Endometrium (tissue), 2 donors: ENCODE measurements around the gene ATP5ME.
"Not testable (repeated sequence)": the region's sequence is repeated elsewhere in the genome, so short reads cannot be mapped to it uniquely, and the experiment has no call there.

Experiments
- FAIRE-seq: peaks from 2 replicates; lab custom pipeline; 2012; peaks lifted over from hg19 to GRCh38; lab: Jason Lieb, UNC
- donor health status: control.
- donor health status: control.

The ATP5ME gene

DNA sequence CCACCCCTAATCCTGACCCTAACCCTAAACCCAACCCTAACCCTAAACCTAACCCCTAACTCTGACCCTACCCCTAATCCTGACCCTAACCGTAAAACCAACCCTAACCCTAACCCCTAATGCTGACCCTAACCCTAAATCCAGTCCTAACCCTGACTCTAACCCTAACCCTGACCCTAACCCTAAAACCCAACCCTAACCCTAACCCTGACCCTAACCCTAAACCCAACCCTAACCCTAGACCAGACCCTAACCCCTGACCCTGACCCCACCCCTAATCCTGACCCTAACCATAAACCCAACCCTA is 30.8 kb upstream of the ATP5ME start:
- FAIRE-seq: no peak

DNA sequence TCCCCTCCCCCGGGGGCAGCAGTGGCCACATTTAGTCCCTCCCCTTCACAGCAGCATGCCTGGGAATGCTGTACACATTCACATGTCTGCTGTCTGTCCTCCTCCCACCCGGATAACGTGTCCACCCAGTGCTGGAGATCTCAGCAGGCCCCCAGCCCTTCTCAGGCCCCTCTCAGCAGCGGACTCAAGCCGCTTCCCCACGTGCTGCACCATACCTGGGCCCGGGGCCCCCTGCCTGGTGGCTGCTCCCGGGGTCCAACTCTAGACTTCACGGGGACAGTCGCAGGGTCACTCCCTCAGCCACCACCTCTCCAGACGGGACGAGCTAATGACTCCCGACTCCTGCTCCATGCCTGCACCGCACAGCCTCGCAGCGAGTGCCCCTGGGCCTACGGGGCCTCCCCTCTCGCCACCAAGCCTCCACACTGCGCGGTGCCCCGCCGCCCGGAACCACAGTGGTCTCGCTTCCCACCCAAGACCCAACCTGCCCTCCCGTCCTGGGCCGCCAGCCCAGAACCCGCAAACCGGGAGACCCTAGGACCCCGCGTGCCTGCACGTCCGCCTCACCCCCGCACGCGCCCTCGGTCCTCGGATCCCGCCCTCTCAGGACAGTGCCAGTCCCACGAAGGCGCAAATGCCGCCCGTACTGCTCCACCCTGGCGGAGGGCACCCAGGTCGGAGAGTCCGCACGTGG is 30.3 kb upstream of the ATP5ME start:
- no peak for FAIRE-seq

DNA sequence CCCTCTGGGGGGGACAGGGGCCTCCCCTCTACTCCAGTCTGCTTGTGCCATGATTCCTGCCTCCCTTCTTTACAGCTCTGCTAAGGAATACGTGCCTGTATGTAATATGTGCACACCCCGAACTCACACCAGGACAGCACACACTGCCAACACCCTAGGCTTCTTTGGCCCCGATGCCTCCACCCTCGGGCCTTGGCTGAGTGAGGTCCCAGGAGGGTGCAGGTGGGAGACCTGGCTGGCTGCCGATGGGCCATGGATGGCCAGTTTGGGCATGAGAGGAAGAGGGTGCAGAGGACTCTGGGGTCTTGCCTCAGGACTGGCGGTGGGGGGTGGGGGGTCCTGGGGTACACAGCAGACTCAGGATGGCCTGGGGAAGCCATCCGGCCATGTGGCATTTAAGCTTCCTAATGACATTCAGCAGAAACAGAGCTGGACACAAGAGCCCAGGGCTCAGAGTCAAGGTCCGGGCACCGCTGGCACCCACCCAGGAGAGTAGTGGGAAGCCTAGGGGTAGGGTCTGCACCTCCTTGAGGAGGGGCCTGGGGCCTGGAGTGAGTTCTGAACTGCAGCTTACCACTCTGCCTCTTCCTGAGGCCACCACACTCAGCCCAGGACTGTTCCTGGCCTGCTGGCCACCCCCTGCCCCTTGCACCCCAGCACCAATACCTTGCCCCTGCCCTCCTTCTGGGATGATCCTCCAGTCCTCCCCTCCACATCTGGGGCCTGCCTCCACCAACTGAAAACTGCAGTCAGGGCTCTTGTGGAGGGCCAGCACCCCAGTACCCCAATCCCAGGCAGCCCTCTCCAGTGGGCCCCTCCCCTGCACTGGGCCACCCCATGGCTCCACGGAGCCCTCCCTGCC is 29.5 kb upstream of the ATP5ME start:
- no peak for FAIRE-seq

DNA sequence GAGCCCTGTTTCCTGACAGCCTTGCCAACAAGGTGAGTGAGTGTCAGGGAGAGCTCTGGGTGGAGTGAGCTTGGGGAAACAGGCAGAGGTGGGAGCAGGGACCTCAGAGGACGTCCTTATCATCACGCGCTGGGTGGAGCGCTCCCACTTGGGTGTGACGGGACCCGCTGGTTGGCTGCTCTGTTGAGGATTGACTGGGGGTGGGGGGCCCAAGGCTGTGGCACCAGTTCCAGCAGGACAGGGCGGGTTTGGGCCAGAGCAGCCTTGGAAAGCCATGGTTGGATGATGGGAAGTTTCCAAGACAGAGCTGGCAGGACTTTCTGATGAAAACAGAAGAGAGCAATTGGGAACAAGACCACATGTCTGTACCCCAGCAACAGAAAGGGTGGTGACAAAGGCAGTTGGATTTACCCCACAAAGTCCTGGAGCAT is 28.6 kb upstream of the ATP5ME start:
- no peak for FAIRE-seq

DNA sequence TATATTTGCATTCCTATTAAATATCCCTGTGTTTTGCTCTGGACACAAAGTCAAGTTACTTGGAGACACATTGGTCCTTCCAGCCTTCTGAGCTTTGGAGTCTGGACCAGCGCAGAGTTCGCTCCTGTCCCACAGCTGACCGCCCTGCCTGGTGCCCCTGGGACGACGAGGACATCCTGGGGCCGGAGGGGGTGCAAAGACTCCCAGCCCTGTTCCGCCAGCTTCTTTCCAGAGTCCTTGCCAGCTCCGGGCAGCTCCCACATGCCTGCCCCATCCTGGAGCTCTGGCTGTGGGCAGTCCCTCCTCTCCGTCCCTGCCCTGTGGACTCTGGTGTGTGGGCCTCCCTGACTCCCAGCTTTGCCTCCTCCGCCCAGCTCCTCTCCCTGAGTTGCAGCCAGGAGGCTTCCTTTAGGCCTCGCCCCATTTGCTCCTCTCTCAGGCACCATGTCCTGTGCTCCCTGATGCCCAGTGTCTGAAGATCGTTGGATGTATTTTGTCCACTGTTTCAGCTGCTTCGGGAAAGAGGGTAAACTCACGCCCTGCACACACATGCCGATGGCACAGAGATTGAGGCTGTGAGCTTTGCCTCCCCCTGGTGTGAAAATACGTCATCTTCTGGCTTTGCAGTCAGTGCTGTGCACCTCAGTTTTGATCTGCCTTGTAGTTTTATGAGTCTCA is 26.6 kb upstream of the ATP5ME start:
- FAIRE-seq: no peak

DNA sequence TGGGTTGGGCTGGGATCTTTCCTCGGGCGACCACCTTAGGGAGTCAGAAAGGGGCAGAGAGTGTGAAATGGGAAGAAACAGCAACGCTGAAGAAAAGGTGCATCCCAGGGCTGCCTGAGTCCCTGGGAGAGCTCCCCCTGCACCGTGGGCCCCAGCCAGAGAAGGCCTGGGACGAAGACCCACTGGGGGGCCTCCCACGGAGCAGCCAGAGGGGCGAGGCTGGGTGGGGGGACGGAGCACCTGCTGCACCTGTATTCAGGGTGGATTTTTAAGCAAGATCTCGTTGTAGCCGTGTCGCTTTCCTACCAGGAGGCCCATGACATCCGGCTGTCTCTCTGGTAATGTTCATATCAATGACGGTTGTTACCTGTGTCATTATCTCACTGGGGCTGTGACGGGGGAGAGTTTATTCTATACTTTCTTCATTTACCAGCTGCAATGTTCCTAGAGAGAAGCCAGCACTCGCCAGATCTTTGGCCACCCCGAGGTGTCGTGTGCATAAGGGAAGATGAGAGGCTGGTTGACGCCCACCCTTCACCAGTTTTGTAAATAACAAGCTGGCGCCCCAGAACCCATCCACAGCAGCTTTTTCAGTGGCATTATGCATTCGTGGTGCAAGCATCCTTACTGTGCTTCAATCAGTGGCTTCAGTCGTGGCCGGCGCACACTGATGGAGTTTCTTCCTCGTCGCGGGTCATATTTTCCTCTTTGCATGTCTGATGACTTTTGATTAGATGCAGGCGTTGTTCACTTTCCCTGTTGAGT is 25.9 kb upstream of the ATP5ME start:
- FAIRE-seq: no peak

DNA sequence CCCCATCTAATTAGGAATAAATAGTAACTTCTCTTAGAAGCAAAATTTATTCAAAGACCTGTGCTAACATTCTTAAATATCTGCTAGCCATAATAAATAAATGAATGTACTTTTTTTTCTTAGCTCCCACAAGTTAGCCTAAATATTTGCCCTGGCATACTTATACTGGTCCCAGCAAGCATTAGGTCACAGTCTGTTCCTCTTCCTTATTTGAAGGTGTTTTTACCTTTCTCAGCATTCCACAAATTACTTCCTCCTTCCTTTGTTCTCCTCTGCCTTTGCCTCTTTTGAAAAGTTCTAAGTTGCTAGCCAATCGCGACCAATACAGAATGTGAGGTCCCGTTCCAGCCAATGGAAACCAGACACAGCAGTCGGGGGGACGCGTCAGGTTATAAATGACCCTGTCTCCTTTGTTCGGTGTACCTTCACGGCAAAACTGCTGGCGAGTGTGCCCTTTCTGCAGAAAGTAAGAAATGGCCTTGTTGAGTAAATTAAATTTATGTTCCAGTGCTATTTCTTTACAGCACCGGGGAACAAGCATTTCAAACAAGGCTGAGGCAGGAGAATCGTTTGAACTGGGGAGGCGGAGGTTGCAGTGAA is 20.4 kb upstream of the ATP5ME start:
- not testable (repeated sequence) for FAIRE-seq

DNA sequence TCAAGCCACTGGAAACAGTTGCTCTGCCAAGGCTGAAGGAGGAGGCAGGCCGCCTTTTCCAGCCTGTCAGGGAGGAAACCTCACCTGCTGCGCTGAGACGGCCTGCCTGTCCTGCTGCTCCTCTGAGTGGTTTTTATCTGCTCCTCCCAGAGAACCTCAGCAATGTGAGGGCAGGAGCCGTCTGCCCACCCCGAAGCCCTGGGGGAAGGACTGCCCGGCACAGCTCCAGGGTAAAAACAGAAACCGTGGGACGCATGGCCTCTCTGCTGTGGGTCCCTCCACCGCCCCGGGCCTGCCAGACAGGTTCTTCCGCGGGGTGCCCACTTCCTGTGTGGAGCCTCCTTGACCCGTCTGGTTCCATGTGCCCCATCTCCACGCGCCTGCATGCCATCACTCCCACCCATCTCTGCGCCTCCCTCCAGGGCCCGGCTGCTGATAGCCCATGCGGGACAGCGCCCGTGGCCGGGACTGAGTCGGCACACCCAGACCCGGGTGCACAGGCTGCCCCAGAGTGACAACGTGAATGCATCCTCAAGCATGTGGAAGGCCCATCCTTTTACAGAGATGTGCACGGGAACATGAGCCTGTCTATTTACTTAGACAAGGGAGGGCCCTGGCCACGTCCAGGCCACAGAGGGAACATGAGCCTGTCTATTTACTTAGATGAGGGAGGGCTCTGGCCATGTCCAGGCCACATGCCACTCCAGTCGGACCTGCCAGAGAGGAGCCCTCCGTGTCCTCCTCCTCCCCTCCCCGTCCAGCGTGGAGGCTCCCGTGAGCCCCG is 18.9 kb upstream of the ATP5ME start:
- no peak for FAIRE-seq

DNA sequence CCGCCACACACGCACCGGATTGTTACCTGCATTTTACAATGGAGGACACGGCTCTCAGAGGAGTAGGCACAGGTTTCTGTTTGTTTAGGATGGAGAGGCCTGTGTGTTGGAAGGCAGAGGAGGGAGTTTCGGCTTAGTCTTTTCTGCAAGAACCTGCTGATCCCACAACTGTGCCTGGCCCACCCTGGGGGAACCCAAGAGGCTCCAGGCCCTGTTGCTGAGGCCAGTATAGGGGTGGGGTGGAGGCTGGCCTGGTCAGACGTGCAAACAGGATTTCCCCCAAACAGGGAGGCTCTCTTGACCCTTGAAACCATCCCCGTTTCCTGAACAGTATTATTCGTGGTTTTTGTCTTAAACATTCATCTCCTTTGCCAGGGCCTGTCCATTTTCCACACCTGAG is 15.6 kb upstream of the ATP5ME start:
- FAIRE-seq: no peak

DNA sequence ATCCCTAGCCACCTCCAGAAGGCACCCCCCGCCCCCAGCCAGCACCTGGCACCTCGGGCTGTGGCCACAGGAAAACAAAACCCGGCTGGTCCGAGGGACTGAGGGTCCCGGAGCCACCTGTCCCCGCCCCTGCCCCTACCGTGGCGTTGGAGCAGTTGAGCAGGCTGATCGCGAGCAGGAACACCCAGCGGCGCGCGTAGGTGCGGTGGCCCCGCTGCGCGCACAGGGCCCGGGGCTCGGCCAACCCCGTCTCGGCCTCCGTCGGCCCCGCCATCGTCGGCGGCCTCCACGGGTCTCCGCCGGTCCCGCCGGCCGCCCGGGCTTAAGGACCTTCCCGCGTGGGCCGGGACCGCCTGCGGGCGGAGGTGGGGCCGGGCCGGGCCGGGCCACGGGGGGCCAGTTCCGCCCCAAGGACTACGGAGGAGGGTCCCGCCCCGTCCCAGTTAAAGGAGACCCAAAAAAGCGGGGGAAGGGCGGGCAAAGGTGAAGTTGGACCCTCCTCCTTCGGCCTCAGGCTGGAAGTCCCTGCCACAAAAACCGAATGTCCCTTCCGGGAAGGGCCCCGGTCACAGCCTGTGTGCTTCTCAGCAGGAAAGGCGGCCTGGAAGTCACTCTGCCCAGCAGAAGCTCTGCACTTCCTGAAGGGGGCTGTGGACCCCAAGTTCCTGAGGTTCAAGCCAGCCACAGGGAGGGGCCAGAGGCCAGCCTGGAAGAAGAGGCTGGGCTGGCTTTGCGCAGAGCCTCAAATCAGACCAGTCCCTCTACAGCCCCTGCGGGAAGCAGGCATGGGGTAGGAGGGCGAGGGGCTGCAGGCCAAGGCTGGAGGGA is 15.0 kb upstream of the ATP5ME start, which contains the start of gene SLC49A3:
Gene SLC49A3 (minus strand): TSS at position 298 of the 828 bp plus-strand sequence. CDS start 24 bp downstream, at position 274.
- FAIRE-seq: no peak

DNA sequence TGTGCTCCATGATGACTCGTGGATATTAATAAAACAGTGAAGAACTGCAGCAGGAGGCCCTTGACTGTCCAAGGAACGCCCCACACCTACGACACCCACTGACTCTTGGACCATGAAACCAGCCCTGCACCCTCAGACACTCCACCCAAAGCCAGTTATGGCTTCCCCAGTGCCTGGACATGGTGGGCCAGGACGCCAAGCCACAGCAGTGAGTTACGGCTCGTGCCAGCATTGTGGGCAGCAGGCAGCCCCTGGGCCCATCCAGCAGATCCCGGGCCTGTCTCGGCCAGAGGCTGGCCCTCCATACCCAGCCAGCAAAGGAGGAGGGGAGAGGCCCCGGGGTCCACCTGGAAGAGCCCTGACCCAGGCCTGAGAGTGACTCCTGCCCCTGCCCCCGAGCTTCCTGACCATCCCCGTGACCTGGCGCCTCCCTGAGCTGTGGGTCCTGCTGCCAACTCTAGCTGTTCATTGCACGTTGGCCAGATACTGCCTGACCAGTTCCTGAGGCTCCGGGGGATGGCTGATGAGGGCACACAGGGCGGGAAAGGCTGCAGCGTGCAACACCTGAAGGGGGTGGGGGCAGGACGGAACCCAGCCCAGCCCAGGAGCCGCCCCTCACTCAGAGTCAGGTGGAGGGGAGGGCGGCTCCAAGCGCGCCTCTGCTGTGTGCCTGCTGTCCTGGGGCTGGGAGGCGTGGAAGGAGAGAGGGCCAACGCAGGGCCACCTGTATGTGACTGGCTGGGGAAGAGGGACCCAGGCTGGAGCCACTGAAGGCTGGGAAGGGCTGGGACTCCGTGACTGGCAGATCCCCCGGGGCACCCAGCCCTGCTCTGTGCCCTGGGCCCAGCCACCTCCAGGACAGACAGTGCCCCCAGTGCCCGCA is 14.1 kb upstream of the ATP5ME start:
- no peak for FAIRE-seq

DNA sequence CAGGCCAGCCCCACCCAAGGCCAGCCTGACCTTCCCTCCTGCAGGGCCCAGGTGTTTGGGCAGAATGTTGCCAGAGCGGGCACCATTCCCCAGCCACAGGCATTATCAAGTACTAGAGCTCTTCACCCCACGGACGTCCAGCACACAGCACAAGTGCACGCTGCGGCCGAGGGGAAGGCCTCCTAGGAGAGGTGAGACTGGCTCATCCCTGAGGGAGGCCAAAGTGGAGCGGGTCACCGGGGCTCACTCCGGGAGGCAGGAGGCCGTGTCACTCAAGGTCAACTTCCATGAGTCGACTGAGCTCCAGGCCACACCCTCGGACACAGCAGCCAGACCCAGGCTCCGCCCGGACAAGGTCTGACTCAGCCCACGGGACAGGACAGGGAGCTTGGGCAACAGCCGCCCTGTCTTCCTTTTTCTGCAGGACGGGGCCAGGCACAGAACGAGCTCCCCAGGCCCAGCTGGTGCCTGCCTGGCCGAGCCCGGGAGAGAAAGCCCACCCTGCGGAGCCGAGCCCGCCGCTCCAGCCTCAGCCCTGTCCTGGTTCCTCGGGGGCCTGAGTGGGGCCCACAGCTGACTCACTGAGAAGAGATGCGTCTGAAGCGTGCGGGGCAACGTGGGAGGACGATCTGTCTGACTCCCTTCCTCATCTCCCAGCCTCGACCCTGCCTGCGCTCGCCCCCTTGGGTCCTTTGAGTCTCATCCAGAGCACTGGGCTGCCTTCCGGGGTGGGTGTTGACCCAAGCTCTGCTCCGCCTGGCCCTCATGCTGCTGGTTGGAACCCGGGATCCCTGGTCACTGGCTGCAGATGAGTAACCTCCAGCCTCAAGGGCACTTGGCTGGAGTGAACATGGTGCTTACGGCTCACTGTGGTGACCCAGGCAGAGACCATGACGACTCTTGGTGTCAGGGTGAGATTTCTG is 13.2 kb upstream of the ATP5ME start:
- no peak for FAIRE-seq

DNA sequence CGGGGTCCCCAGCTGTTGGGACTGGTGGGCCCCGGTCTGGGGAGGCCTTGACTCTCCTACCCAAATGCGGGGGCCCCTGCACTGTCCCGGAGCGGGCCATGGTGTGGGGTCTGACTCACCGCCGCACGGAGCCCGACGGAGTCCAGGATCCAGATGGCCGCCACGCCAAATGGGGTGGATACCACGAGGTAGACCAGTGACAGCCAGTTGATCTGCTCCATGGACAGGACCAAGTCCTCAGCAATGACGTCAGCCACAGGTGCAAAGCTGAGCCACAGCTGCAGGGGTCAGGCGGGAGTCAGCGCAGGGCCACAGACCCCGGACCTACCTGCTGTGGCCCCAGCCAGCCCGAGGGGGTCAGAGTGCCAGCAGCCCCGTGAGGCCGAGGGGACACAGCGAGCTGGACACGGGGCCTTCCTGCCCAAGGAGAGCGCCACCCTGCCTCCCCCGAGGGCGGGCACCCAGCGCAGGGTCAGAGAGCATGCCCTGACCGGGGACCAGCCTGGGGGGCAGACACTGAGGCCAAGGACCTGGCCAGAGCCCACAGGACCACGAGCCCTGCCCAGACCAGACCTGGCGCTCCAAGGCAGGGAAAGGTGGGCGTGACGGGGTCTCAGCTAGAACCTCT is 12.5 kb upstream of the ATP5ME start:
- FAIRE-seq: no peak

DNA sequence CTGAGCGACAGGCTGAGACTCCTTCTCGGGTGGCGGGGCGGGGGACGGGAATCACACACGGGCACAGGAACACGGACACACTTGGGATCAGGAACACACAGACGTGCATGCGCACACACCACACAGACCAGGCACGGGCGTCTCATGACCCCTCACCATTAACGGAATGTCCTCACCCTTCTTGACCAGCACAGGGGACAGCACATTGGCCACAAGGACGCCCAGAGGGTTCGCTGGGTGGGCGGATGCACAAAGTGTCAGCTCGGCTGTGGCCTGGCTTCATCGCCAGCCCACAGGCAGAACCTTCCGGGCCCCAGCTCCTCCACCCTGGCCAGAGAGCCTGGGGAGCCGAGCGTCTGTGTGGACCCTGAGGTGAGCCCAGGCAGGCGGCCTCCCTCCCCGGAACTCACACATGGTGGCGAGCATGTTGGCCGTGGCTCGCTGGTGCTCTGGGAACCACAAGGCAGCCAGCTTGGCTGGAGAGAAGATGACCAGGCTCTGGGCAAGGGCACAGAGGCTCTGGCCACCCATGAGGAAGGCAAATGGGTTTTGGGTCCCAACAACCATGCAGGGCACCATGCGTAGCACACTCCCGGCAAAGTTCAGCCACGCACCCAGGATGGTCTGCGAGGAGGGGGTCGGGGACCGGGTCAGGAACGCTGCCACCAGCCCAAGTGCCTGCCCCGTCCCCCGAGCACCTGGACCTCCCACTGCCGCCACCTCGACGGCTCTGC is 11.8 kb upstream of the ATP5ME start:
- FAIRE-seq: no peak

DNA sequence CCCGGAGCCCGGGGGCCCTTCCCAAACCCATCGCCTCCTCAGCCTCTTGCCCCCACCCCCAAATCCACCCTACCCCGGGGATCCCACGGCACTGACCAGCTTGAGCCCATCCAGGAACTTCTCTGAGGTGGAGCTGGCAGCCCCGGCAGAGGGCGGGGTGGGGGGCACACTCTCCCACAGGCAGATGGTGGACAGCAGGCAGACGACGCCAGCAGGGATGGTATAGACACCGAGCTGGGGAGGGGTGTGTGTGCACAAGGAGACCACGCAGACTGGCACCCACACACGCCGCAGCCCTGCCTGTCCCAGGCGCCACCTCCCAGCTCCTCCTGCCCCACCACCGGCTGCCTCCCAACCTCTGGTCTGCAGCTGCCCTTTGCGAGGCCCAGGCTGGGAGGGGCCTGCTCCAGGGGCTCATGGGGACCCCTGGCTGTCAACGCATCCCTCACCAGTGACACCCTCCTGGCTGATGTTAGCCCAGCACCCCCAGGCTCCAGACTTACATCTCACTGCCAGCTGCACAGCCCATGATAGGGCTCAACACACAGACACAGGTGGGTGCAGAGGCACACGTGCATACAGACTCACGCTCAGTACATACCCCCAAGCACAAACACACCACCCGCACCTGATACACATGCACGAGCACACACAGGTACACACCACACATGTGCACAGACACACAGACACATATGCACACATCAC is 10.7 kb upstream of the ATP5ME start:
- no peak for FAIRE-seq

DNA sequence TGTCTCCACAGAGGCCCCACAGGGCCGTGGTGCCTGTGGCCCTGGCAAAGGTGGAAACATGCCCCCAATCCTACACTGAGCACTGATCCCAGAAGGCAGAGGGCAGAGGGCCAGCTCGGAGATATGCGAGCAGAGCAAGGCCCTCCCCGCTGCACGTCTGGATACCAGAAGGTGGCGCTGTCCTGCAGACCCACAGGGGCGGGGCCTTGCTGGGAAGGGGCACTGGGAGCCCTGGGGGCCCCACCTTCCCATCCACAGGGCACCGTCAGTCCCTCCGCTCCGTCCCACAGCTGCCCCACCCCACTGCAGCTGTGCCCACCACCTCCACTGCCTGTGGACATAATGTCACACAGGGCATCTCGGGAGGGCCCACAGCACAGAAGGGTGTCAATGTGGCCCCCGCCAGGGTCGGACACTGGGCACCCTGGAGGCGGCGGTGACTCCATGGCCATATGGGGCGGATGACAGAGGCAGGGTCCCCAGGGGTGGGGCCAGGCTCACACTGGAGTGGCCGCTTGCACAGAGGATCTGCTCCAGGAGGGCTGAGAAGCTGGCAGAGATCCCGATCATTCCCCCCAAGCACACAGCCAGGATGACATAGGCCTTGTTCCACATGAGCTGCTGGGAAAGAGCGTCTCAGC is 10.0 kb upstream of the ATP5ME start:
- no peak for FAIRE-seq
